GM18868 (cell line): ENCODE measurements around the gene LRPAP1.

ENCODE experiments used
- ATAC-seq: cut with Tn5 transposase; IDR thresholded peaks from one replicate; pipeline ENCODE4 v1.9.1; 2021; ENCODE audit warnings: mild to moderate bottlenecking, moderate library complexity; ENCODE audit not compliant: unreplicated experiment

Gene LRPAP1

DNA sequence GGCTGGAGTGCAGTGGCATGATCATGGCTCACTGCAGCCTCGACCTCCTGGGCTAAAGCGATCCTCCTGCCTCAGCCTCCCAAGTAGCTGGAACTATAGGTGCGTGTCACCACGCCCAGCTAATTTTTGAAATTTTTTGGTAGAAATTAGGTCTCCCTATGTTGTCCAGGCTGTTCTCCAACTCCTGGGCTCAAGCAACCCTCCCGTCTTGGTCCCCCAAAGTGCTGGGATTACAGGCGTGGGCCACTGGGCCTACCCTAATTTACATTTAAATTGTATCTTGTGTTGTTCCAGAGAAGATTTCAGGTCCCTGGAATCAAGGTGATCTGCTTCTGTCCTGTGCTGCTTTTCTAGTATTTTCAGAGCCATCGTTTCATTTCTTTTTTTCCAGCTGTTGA is 1.2 kb upstream of the LRPAP1 start:
- no peak for ATAC-seq

DNA sequence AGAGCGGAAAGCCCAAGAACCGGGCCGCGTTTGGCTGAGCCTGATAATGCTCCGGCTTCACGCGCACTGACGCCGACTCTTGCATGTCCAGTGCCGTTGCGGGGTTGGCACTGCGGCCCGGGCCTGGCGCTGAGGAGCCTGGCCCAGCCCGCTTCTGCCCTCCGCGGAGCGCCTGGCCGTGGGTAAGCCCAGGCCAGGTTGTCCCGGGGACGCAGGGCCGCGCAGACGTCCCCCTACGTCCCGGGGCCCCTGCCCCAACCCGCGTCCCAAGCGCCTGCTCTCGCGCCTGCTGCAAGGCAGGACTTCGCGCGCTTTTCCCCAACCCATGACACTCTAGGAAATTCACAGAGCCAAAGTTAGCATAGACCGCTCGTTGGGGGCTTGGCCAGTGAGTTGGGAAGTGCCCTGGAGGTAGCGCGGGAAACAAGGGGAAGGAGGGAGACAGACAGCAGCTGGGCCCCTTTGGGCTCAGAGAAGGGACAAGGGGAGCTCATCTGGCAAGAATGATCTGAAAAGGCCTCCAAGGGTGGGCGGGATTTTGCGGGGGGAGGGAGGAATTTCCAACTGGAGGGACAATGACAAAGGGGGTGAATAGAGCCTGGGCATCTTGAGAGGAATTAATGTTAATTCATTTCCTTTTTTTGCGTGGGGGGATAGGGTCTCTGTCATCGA is 665 bp upstream of the LRPAP1 start:
- no peak for ATAC-seq

DNA sequence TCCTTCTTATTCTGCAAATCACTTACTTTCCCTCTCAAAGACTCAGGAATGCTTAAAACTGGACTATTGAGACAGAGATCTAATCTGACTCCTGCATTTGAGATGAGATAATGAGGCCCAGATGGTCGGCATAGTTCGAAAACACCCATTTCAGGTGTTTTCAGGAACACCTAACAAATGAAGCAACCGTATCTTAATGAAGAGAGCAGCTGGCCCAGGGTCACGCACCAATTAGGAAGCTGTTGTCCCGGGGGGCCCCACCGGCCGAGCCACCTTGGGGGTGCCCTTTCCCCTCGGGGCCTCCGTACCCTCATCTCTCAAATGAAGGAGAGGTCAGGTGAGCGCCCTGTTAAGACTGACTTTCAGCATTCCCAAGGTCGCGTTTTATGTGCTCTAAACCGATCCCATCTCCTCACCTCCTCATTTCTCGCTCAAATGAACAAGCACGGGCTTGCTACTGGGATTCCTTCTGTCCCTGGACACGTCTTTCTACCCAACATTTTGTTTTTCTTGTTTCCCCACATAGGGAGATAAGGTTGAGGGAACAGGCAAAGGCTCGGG is 824 bp downstream of the LRPAP1 start:
- no peak for ATAC-seq

DNA sequence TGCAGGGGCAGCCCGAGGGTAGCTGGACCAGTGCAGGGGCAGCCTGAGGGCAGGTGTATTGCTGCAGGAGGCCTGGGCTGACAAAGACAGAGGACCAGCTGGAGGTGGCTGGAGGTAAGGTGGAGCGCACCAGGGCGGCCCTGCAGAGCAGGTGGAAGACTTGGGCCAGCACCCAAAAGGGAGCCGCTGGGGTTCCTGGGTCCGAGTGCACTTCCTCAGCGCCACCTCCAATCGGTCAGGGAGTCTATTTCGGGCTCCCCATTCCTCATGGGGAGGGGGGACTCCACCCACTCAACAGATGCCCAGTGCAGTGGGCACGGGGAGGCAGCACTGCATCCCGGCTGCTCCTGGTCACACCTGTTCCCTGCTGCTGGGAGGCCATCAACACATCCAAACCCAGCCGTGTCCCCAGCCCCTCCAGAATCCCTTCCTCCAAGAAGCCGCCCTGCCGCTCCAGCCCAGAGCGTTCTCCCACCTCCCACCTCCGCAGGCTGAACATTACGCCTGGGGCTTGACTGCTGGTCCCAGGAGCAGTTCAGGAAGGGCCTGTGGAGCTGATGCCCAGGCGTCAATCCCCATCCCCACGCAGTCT is 1.5 kb downstream of the LRPAP1 start:
- no peak for ATAC-seq

DNA sequence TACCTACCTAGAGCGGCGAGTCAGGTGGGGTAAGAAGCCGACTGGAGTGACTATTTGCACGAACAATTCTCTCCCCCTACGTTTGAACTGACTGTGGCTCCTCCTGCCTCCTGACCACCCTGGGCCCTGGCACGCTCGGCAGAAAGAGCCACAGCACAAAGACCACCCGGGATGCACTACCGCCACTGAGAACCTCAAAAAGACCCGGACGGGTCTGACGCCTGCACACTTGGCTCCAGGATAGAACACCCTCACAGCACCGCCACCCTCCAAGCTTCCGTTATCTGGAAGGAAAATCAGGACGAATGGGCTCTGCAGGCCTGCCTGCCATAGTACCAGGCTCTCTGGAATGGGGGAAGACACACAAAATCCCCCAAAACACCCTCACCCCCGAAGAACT is 2.2 kb downstream of the LRPAP1 start:
- no peak for ATAC-seq

DNA sequence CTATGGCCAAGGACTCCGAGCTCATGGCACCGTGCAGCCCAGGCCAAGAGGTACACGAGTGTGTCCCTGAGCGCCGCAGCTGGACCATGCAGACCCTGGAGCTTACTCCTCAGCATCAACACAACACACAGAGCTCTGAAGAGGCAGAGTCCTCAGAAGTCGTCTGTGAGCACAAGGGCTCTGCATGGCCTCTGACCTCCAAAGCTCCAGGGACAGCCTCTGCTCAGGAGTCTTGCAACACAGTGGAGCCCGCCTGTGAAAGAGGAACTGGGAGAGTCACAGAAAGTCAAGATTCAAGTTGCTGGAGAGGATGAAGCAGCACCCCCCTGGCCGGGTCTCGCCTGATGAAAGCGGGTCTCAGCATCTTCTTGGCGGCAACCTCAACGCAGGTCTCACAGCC is 2.9 kb downstream of the LRPAP1 start:
- ATAC-seq: no peak

DNA sequence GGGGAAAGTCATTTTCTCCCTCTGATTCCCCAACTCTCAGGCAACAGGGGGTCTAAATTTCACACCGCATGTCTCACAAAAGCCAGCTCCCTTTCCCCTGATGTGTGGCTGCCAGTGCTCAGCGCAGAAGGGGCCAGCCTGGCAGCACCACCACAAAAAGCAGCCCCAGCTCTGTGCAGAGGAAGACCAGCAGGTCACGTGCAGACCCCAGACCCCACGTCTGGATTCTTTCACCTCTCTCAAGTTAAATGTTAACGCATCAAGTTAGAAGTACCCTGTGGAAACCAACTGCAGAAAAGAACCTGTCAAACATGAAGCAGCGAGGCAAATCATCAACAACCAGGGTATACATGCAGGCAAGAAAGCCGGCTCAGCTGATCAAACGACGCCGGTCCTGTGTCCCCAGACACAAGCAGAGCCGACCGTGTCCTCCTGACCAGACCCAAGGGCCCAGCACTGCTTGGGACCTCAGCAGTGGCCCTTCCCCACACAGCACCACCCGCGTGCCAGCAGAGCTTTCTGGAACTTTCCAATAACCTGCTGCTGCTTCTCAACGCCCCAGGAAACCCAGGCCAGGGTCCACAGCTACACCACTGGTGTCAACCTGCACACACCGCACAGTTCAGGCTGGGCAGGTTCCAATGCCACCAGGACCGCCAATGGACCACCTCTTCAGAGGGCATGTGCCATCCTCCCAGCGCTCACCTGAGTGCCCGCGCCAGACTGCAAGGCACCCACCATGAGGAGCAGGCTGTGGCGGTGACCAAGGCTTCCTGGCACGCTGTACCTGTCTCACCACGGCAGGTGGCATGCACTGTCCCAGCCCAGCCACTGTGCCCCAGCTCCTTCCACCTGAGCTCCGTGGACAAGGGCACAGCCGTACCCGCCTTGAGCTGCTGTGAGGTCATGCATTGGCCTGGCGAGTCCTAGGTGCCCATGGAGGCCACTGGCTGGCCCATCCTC is 4.0 kb downstream of the LRPAP1 start:
- no peak for ATAC-seq

DNA sequence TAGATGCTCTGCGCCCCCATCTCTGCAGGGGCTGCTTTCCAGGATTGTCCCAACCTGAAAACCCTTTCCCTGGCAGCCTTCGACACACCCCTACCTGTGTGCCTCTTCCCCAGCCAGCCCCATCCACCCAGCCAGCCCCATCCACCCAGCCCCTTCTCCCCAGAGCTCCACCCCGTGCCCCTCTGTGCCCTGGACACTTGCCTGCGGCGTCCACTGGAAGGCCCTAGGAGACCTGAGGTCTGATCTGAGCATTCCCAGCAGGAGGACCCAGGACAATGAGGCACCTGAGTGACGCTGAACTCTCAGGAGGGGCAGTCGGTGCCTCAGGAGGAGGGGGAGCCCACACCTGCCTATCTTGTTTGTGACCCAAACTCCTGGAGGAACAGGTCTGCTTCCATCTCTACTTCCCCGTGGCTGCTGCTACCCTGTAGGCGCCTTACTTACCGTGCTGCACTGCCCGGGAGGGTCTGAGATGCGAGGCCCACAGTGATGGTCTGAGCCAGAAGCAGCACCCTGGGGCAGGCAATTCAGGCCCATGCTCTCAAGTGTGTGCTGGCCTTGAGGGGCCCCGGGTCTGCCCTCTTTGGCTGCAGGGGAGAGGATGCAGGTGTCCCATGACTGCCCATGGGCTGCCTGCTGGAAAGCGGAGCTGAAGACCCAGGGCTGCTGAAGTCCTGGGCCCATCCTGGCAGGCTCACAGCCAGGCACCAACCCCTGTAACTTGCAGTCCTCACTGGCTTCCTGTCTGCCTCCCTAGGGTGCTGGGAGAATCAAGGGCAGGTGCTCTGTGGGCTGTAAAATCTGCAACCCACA is 4.9 kb downstream of the LRPAP1 start:
- ATAC-seq: no peak

DNA sequence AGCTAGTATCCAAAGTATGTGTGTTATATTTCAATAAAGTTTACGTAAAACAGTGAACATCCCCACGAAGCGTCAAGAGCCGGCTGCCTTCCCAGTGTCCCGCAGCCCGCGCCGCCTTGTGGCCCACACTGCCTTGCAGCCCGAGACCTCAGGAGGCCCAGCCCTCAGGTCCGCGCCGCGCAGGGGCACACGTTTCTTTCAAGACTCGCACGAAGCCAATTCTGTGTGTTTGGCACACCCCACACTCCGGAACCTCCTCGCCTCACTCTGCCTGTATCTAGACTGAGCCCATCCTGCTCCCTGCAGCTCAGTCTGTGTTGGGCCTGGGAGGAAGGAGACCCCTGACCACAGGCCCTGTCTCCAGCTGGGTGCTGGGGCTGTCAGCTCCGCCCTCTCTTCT is 5.8 kb downstream of the LRPAP1 start:
- no peak for ATAC-seq

DNA sequence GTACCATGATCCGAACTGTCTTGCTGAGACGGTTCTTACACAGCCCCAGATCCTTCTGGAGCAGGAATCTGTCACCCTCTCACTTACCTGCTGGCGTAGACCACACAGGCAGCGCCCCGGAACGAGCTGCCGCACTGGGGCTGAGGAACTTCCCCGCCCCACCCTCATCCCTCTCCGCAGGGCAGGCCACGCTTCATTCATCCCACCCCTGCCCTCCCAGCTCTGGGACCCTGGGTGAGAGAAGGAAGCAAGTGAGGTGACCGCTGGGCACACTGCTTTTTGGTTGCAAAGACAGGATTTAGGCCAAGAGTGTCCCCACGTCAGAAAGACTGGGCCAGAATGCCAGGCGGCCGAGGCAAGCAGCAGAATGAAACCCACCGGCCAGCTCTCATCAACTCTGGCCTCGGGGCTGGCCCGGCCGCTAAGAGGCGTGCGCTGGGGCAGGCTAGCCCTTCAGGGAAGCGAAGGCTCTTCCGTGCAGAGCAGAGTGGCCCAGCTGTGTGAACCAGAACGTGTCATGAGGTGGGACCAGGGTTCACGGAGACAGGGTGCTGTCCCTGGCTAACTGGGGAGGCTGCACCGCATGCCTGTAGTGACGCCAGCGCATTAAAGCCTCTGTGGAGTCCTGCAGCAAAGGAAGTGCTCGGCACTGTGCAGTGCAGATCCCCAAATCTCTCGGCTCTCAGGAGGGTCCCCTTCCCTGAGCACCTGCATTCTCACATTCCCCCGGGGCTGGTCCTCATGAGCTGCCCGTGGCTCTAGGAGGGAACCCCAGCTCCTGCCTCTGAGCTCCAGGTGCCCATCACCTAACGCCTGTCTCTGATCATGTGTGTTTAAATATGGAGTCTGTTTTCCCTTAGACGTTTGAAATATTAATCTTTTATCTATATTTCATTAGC is 6.4 kb downstream of the LRPAP1 start:
- no peak for ATAC-seq

DNA sequence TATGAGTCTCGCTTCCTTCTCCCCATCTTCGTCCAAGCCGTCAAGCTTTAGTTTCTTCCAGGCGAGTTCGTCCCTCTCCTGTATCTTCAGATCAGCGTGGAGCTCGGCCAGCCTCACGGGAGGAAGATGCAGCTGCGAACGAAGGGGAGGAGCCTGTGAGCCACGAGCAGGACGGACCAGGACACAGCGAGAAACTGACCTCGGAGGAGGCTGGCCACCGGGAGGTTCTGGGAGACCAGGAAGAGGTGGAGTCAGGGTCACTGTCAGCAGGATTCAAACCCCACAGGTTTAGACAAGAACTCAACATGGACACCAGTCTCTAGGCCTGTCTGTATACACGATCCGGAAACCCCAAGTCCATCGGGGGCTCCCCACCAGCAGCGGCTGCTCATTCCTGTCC is 7.3 kb downstream of the LRPAP1 start:
- no peak for ATAC-seq

DNA sequence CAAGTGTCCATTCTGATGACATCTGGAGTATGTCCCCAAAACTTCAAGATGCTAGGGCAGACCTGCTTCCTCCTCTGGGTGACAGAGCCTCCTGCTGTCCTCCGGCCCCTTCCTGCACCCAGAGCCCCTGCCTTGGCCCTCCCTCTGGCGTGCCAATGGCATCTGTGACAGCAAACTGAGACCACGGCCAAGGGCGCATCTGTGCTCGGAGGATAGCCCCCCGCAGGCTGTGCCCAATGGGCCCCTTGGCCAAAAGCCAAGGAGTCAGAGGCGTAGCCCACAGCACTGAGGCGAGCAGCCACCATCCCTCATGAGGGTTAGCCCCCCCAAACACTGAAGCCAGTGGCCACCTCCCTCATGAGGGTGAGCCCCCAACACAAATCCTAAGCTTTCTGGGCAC is 7.9 kb downstream of the LRPAP1 start:
- ATAC-seq: no peak

DNA sequence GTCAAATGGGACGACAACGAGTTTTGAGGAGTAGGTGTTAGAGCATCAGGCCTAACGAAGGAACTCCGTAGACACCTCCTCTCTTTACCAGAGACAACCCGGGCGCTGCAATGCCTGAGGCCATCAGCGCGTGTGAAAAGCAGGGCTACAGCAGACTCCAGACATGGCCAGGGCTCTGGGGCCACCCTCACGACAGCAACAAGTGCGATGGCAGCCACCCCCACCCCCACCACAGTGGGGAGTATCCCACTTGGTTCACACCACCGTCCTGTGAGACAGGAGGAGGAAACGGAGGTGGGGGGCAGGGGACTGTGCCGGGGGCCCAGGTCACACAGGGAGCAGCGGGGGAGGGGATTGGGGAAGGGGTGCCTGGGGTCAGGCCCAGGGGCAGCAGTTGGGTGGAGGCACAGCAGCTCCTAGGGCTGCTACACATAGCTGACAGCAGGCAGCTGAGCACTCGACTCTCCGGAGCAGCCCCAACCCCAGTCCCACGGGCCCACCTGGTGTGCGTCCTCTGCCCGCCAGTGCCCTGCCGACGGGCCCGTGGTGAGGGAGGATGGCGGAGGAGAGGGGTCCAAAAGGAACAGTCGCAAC is 8.5 kb downstream of the LRPAP1 start:
- ATAC-seq: no peak

DNA sequence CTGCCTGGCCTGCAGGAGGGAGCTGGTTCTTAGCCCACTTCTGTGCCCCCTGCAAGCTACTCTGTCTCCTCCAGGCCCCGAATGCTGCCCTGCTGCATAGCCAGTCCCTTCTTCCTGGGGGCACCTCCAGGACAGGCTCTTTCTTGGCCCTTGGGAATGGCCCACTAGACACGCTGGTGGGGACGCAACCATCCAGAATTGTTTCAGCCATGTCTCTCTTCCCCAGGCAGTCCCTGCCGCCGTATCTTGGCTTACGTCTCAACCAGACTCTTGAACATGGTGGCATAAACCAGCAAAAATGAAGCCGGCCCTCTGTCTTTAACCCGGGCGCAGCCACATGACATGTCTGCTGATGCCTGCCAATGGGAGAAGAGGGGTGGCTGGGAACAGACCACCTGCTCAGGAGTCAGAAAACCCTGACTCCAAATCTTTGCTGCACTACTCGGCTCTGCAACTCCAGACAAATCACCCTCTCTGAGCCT is 9.0 kb downstream of the LRPAP1 start:
- ATAC-seq: no peak

DNA sequence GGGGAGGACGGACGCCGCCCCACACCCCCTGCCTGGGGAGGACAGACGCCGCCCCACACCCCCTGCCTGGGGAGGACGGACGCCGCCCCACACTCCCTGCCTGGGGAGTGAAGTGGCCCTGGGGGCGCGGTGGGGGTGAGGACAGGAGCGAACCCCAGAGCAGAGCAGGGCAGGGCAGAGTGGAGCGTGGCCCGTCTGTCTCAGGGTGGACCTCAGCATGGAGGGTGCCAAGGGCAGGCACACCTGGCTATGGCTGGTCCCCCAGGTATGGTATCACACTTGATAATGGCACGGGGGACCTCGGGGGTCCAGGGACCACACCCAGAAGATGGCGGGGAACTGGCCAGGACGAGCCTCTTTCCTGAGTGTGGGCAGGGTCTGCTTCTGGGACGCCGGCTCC is 9.6 kb downstream of the LRPAP1 start:
- ATAC-seq: no peak

DNA sequence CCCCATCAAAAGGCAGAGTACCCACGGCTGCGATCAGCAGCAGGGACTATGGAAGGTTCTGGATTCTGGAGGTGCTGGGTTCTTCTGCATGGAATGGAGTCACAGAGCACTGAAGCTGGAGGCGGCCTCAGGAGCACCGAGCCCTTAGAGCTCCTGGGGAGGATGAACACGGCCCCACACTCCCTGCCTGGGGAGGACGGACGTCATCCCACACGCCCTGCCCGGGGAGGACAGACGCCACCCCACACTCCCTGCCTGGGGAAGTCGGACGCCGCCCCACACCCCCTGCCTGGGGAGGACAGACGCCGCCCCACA is 9.9 kb downstream of the LRPAP1 start:
- ATAC-seq: no peak

DNA sequence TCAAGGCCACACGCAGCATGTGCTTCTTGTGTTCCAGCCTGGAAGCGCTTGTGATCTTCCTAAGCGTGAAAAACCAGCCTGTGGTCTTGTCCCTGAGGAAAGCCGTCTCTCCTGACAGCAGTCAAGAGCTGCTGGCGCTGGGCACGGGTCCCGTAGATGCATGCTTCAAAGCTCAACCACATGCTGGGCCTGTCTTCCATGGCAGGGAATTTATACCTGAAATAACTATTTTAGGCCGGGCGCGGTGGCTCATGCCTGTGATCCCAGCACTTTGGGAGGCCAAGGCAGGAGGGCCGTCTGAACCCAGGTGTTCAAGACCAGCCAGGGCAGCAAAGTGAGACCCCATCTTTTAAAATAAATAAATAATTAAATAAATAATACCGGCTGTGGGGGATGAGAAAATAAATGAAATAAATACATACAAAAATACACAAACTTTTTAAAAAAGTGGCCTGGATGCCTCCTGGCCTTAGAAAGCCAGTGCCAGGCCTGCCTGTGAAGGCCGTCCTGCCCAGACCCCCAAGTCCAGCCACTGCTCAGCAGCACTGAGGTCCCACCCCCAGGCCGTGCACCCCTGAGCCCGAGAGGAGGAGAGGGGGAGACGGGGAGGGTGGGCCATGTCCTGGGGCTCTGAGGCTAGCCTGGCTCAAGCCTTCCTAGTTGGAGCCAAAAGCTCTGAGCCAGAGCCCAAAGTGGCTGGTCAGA is 10.4 kb downstream of the LRPAP1 start:
- no peak for ATAC-seq

DNA sequence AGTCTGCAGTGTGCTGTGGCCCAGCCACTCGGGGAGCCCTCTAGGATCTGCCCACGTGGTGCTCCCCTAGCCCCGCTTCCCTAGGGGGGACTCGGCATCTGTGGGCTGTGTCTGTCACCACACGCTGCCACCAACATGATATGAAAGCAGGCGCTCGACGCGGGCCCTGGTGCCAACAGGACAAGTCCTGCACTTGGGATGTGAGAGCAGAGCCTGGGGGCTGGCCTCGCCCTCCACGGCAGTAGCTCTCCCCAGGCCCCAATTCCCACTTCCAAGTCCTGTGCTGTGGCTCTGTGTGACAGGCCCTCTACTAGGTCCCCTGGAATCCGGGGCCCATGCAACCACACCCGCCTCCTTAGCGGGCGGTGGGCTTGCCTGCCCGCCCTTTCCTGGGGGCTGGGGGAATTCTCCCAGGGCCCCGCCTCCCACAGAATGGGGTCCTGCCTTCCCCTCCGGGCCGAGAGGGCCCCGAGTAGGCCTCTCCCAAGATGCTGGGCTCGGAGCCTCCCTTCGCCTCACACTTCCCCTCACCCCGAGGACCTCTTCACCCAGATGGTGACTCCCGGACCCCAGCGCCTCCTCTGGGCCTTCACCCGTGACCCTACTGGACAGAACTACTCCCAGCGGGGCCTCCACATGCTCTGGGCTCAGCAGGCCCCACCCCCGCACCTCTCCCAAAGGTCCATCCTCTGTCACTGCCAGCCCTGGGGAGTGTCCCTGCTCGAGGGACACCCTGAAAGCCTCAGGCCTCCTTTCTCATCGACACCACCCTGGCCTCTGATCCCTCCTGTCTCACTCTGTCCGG is 11.2 kb downstream of the LRPAP1 start:
- no peak for ATAC-seq
